ENCODE data around the gene PASK. TPM values are rescaled to one million over a fixed set of nuclear protein-coding genes. Genes with fewer than 3 reads are reported as not detected.
A peak's percentile ranks its signal among the peaks of the same experiment; 100 is the strongest.

PASK gene
- total RNA-seq (2021), result 64.7 to 80.9 TPM (median 72.8 TPM) in 3 replicates
- percentile 57 among the genes with signal in this experiment for Bru-seq, nascent RNA
- long read RNA-seq, experiment 1, full-length matches to known transcripts, result 81 of 153 reads
- long read RNA-seq, experiment 1, partial matches to known transcripts, result 40 of 153 reads
- long read RNA-seq, experiment 1, other reads (novel, unspliced or antisense), result 32 of 153 reads
- long read RNA-seq, experiment 2, full-length matches to known transcripts, result 8 of 33 reads
- long read RNA-seq, experiment 2, partial matches to known transcripts, result 20 of 33 reads
- long read RNA-seq, experiment 2, other reads (novel, unspliced or antisense), result 5 of 33 reads
- long read RNA-seq, experiment 3, partial matches to known transcripts, result 2 of 3 reads
- long read RNA-seq, experiment 3, other reads (novel, unspliced or antisense), result 1 of 3 reads

DNA sequence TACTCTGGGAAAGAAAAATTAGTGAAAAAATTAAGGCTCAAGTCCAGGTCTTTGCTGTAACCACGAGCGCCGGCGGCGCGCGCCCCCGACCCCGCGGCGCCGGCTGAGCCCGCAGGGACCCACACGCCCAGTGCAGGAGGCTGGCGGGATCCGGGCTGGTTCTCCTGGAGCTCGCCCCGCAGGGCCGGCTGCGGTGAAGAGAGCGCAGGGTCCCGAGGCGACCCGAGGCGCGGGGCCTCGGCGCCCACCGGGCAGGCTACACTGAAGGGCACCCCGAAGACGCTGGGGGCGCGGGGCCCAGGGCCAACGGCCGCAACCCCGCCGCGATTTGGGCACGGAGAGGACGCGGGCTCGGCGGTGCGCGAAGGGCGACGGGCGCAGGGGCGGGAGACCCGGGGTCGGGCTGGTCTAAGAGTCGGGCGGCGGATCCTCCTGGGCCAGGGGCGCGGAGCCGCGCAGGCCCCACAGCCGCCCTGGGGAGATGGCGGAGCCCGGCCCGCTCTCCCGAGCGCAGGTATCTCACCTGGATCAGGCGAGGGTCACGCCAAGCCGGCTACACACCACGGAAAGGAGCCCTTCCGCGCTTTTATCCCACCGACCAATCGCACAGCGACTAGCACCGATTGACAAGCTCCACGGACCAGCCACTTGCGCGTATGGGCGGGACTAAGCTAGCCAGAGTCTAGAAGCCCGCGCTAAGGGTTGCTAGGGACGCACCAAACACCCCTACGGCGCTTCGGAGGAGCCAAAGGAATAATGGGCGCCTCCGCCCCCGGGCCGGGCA lies at the start of gene PASK:
TSS of gene PASK (minus strand) at position 582 of the 784 bp plus-strand sequence. CDS start 6,440 bp downstream, outside the sequence.
- ATAC-seq, result peak; percentile 88
- peak; percentile 97 for DNase-seq (ENCODE audit: low spot score)
- peaks cover 27% of the 10 kb centered on the region for H3K4me1 Mint-ChIP-seq
- no peaks in the 10 kb centered on the region for H3K9me3 Mint-ChIP-seq
- no peaks in the 10 kb centered on the region for H3K27me3 Mint-ChIP-seq (ENCODE audit: low read depth)
- ChIA-PET CTCF (interaction anchor here (0.6 to 3.3 kb wide), 11 partner anchors 8 to 553 kb away, joined by 3 to 21 read pairs (median 4); partner anchors contain the start of genes HDLBP, ING5 and SEPTIN2), POLR2A (interaction anchor here (1.0 to 1.5 kb wide), 3 partner anchors 47 to 167 kb away, joined by 3 read pairs; partner anchors contain the start of genes MTERF4 and SEPTIN2)
- peak within 1 kb of the TSS; percentile 93 for H3K4me3 Mint-ChIP-seq
- H3K36me3 Mint-ChIP-seq, result no peaks in the 10 kb centered on the region; the same call in 1 of the 2 replicates
- peak within 1 kb of the TSS; percentile 96 for H3K27ac Mint-ChIP-seq
- peak; percentile 79 for TF ChIP-seq NFYB (CRISPR knock-in tag; conservative IDR thresholded peaks at IDR 0.05; ENCODE audit: low read depth)
- TF ChIP-seq, protein P1, sequence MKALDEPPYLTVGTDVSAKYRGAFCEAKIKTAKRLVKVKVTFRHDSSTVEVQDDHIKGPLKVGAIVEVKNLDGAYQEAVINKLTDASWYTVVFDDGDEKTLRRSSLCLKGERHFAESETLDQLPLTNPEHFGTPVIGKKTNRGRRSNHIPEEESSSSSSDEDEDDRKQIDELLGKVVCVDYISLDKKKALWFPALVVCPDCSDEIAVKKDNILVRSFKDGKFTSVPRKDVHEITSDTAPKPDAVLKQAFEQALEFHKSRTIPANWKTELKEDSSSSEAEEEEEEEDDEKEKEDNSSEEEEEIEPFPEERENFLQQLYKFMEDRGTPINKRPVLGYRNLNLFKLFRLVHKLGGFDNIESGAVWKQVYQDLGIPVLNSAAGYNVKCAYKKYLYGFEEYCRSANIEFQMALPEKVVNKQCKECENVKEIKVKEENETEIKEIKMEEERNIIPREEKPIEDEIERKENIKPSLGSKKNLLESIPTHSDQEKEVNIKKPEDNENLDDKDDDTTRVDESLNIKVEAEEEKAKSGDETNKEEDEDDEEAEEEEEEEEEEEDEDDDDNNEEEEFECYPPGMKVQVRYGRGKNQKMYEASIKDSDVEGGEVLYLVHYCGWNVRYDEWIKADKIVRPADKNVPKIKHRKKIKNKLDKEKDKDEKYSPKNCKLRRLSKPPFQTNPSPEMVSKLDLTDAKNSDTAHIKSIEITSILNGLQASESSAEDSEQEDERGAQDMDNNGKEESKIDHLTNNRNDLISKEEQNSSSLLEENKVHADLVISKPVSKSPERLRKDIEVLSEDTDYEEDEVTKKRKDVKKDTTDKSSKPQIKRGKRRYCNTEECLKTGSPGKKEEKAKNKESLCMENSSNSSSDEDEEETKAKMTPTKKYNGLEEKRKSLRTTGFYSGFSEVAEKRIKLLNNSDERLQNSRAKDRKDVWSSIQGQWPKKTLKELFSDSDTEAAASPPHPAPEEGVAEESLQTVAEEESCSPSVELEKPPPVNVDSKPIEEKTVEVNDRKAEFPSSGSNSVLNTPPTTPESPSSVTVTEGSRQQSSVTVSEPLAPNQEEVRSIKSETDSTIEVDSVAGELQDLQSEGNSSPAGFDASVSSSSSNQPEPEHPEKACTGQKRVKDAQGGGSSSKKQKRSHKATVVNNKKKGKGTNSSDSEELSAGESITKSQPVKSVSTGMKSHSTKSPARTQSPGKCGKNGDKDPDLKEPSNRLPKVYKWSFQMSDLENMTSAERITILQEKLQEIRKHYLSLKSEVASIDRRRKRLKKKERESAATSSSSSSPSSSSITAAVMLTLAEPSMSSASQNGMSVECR (CRISPR knock-in tag; IDR thresholded peaks at IDR 0.05; ENCODE audit: borderline replicate concordance), result peak; percentile 74; the same call in 1 of the 2 replicates
- 0 out of 2 replicates have a peak, but pooled peaks have one; percentile 61 for TF ChIP-seq TCF7 (CRISPR knock-in tag; IDR thresholded peaks at IDR 0.05; ENCODE audit: low read depth)
- TF ChIP-seq NR3C1 (CRISPR knock-in tag; conservative IDR thresholded peaks at IDR 0.05; ENCODE audit: low read depth), result 0 out of 2 replicates have a peak, but pooled peaks have one; percentile 55
- TF ChIP-seq MXD4 (CRISPR knock-in tag; IDR thresholded peaks at IDR 0.05; ENCODE audit: borderline replicate concordance), result no peak
- TF ChIP-seq ZNF425 (CRISPR knock-in tag; conservative IDR thresholded peaks at IDR 0.05), result no peak
- peak; percentile 29; the same call in 1 of the 2 replicates for TF ChIP-seq GABPB1 (CRISPR knock-in tag; IDR thresholded peaks at IDR 0.05)
- TF ChIP-seq GTF2I (CRISPR knock-in tag; conservative IDR thresholded peaks at IDR 0.05), result no peak
- peak; percentile 62; the same call in 1 of the 2 replicates for TF ChIP-seq MYBL2 (CRISPR knock-in tag; IDR thresholded peaks at IDR 0.05)
- no peak for TF ChIP-seq ZNF263 (CRISPR knock-in tag; IDR thresholded peaks at IDR 0.05; ENCODE audit: low read depth)
- no peak for TF ChIP-seq SMAD3 (CRISPR knock-in tag; IDR thresholded peaks at IDR 0.05; ENCODE audit: borderline replicate concordance)
- no peak for TF ChIP-seq EMX1 (CRISPR knock-in tag; IDR thresholded peaks at IDR 0.05)
- TF ChIP-seq, protein P2, sequence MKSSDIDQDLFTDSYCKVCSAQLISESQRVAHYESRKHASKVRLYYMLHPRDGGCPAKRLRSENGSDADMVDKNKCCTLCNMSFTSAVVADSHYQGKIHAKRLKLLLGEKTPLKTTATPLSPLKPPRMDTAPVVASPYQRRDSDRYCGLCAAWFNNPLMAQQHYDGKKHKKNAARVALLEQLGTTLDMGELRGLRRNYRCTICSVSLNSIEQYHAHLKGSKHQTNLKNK (CRISPR knock-in tag; IDR thresholded peaks at IDR 0.05), result no peak
- TF ChIP-seq ZNF138 (CRISPR knock-in tag; conservative IDR thresholded peaks at IDR 0.05), result no peak
- TF ChIP-seq, protein P3, sequence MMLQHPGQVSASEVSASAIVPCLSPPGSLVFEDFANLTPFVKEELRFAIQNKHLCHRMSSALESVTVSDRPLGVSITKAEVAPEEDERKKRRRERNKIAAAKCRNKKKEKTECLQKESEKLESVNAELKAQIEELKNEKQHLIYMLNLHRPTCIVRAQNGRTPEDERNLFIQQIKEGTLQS (CRISPR knock-in tag; conservative IDR thresholded peaks at IDR 0.05), result no peak
- 0 out of 2 replicates have a peak, but pooled peaks have one; percentile 51 for TF ChIP-seq ATF1 (CRISPR knock-in tag; IDR thresholded peaks at IDR 0.05)
- no peak for TF ChIP-seq SMAD4 (CRISPR knock-in tag; IDR thresholded peaks at IDR 0.05)
- TF ChIP-seq CREB1 (CRISPR knock-in tag; IDR thresholded peaks at IDR 0.05), result no peak
- no peak for TF ChIP-seq PREB (CRISPR knock-in tag; IDR thresholded peaks at IDR 0.05; ENCODE audit: borderline replicate concordance)
- TF ChIP-seq, protein P4, sequence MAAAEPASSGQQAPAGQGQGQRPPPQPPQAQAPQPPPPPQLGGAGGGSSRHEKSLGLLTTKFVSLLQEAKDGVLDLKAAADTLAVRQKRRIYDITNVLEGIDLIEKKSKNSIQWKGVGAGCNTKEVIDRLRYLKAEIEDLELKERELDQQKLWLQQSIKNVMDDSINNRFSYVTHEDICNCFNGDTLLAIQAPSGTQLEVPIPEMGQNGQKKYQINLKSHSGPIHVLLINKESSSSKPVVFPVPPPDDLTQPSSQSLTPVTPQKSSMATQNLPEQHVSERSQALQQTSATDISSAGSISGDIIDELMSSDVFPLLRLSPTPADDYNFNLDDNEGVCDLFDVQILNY (CRISPR knock-in tag; IDR thresholded peaks at IDR 0.05), result peak; percentile 75
- TF ChIP-seq ELF4 (CRISPR knock-in tag; IDR thresholded peaks at IDR 0.05; ENCODE audit: low read depth), result no peak
- TF ChIP-seq ETV6 (CRISPR knock-in tag; IDR thresholded peaks at IDR 0.05), result peak; percentile 25; the same call in 1 of the 2 replicates
- TF ChIP-seq FOXP1 (CRISPR knock-in tag; IDR thresholded peaks at IDR 0.05; ENCODE audit: borderline replicate concordance), result 0 out of 2 replicates have a peak, but pooled peaks have one; percentile 47
- 0 out of 2 replicates have a peak, but pooled peaks have one; percentile 37 for TF ChIP-seq CREM (CRISPR knock-in tag; IDR thresholded peaks at IDR 0.05)
